Tibial artery (tissue), 4 donors: ENCODE results near the gene PRCD.

Experiments used
- DNase-seq, 2 donors: peaks; one replicate each; pipeline ENCODE4 v3.0.0-alpha.2; 2019
- H3K27ac ChIP-seq, 2 donors: fragments of 200-600 bp; sonication (generic) in 1 of 2; 1 replicate in 1 of 2; 2 replicates in 1 of 2; pipeline ENCODE4 v1.5.1; 2018 to 2019; ENCODE audit warnings: mild to moderate bottlenecking in 1 of 2
- H3K27me3 ChIP-seq, 2 donors: fragments of 200-600 bp; sonication (generic) in 1 of 2; one replicate each; pipeline versions ENCODE4 v1.5.1 to v1.6.0; 2016 to 2019
- H3K36me3 ChIP-seq, 3 donors: fragments of 200-600 bp; sonication (generic) in 2 of 3; one replicate each; pipeline ENCODE4 v1.5.1; 2016 to 2019; ENCODE audit warnings: mild to moderate bottlenecking in 2 of 3
- H3K4me1 ChIP-seq, 4 donors: fragments of 200-600 bp; sonication (generic) in 2 of 4; 1 replicate in 3 of 4; 2 replicates in 1 of 4; pipeline ENCODE4 v1.5.1; 2016 to 2019
- H3K4me3 ChIP-seq, 2 donors: fragments of 200-600 bp; sonication (generic) in 1 of 2; 1 replicate in 1 of 2; 2 replicates in 1 of 2; pipeline ENCODE4 v1.5.1; 2018 to 2019; ENCODE audit warnings: mild to moderate bottlenecking in 2 of 2
- H3K9me3 ChIP-seq, 3 donors: fragments of 200-600 bp; sonication (generic) in 1 of 3; one replicate each; pipeline ENCODE4 v1.5.1; 2016 to 2019
- CTCF ChIP-seq, 2 experiments: fragments of 200-600 bp in 1 of 2; fragments of 450-650 bp in 1 of 2; IDR thresholded peaks; one replicate each; pipeline ENCODE4 v1.5.1; 2017 to 2019; ENCODE audit warnings: antibody characterized with exemption in 2 of 2, mild to moderate bottlenecking in 1 of 2, moderate library complexity in 1 of 2
- intact Hi-C: fragments of 100-400 bp; cut with DNase I; formaldehyde crosslinking; loops from one replicate; pipeline ENCODE4 v1.15.0; 2023; ENCODE audit warnings: low total_unique reads

Gene PRCD

GRCh38 chr17:76544546-76545365 lies 4.9 kb downstream of the PRCD start:
- Histone ChIP-seq H3K27ac (no peak overlapping the region), H3K4me1 (peaks cover 0 to 26% (median 5%) of the 10 kb centered on the region in 4 donors), H3K9me3 (no peaks in the 10 kb centered on the region), H3K4me3 (no peak overlapping the region), H3K36me3 (no peaks in the 10 kb centered on the region), H3K27me3 (peaks cover 0 to 43% of the 10 kb centered on the region in 2 donors)
- DNase-seq: peak in 1 of 2 donors; percentile 61
- intact Hi-C loops: no loop called here
- no peak for TF ChIP-seq CTCF (IDR thresholded peaks at IDR 0.05)

DNA sequence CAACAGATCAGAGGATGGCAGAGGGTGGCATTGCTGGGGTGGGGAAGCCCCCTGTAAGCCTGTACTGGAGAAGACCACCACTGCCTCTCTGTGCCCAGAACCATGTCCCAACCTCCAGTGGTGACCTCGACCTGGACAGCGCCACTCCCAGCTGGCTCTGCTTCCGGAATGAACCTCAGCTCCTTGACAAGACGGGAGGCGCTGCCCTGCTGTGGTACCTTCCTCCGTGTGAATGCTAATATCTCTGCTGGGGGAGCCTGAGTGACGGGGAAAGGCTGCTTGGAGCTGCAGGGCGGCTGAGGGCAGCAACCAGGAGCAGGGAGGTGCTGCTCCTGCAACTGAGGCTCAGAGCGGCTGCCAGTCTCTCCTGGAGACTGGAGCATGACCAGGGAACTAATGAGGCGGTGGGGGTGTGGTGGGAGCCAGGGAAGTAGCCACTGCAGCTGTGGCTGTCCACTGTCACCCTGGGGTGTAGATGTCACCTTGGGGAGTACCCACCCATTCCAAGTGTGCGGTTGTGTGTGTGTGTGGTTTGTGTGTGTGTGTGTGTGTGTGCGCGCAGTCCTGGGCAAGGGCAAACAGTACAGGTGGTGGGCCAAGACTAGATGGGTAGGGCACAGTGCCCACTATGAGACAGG lies 6.2 kb downstream of the PRCD start:
- no peak for TF ChIP-seq CTCF (IDR thresholded peaks at IDR 0.05)
- peaks cover 0 to 21% (median 1%) of the 10 kb centered on the region in 4 donors for H3K4me1 ChIP-seq
- peaks cover 0 to 41% of the 10 kb centered on the region in 2 donors for H3K27me3 ChIP-seq
- DNase-seq: peak in 1 of 2 donors; percentile 56
- H3K36me3 ChIP-seq: no peaks in the 10 kb centered on the region
- intact Hi-C loops: loop anchor here (2.0 kb wide), 1 partner anchor 23 kb away; no protein-coding TSS in a partner anchor
- no peak overlapping the region for H3K27ac ChIP-seq
- H3K9me3 ChIP-seq: no peaks in the 10 kb centered on the region
- no peak overlapping the region for H3K4me3 ChIP-seq

DNA sequence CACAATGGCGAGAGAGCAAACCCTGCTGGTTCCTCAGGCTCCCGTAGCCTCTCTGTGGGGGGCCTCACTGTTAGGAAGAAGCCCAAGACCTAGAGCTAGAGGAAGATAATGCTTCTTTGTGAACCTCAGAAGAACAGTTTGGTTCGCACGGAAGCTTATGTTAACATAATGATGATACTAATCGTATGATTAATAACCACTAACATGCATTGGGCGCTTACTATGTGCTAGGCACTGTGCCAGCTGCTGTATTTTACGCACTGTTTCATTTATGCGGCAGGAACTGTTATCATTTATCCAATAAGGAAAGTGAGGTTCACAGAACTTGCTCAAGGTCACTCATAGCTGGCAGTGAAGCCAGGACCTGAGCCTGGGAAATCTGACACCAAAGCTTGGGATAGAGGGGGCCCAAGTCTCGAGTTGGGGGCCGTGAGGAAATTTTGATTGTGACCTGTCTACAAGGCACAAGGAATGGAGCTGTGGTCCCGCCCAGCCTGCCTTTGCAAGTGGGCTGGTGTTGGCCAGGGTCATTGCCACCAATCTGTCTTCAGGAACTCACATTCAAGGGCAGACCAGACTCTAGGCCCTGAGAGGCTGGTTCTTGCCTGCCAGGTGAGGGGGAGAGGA lies 6.8 kb downstream of the PRCD start:
- Histone ChIP-seq H3K9me3 (no peaks in the 10 kb centered on the region), H3K36me3 (no peaks in the 10 kb centered on the region), H3K4me1 (peaks cover 0 to 21% (median 0%) of the 10 kb centered on the region in 4 donors), H3K27ac (no peak overlapping the region), H3K27me3 (peaks cover 0 to 41% of the 10 kb centered on the region in 2 donors), H3K4me3 (no peak overlapping the region)
- no peak for TF ChIP-seq CTCF (IDR thresholded peaks at IDR 0.05)
- DNase-seq: no peak
- intact Hi-C loops: loop anchor here (2.0 kb wide), 1 partner anchor 24 kb away; no protein-coding TSS in a partner anchor

GRCh38 chr17:76547183-76547641 lies 7.4 kb downstream of the PRCD start:
- no peak overlapping the region for H3K27ac ChIP-seq

More at GRCh38 chr17:76547183-76547641, 7.4 kb downstream of the PRCD start:
- Histone ChIP-seq H3K27me3 (peaks cover 0 to 41% of the 10 kb centered on the region in 2 donors), H3K4me1 (peaks cover 0 to 21% (median 0%) of the 10 kb centered on the region in 4 donors), H3K9me3 (no peaks in the 10 kb centered on the region), H3K4me3 (no peak overlapping the region), H3K36me3 (no peaks in the 10 kb centered on the region)
- peak in 1 of 2 donors; percentile 70 for DNase-seq
- intact Hi-C loops: loop anchor here (2.0 kb wide), 1 partner anchor 24 kb away; no protein-coding TSS in a partner anchor
- TF ChIP-seq CTCF (IDR thresholded peaks at IDR 0.05): peak; percentile 62 to 74
